GM18520 (cell line): Measurements from ENCODE around the gene ZNF865.

Experiments used
- ATAC-seq: cut with Tn5 transposase; IDR thresholded peaks from one replicate; pipeline ENCODE4 v1.9.1; 2021; ENCODE audit not compliant: unreplicated experiment

Gene ZNF865

GRCh38 chr19:55586976-55587668 is 18.3 kb upstream of the ZNF865 start:
- ATAC-seq = peak; percentile 64

GRCh38 chr19:55588738-55589137 is 16.7 kb upstream of the ZNF865 start:
- no peak for ATAC-seq

- ATAC-seq = no peak
These were observed 15.3 kb upstream of the ZNF865 start for GRCh38 chr19:55590109-55590508.

- ATAC-seq = no peak
These were observed 14.8 kb upstream of the ZNF865 start for GRCh38 chr19:55590617-55591016.

GRCh38 chr19:55591555-55591954 is 13.9 kb upstream of the ZNF865 start:
- no peak for ATAC-seq

- no peak for ATAC-seq
These were observed 12.9 kb upstream of the ZNF865 start for GRCh38 chr19:55592391-55593090.

GRCh38 chr19:55593096-55593772 is 12.2 kb upstream of the ZNF865 start:
- no peak for ATAC-seq

- ATAC-seq = no peak
These were observed 10.4 kb upstream of the ZNF865 start for GRCh38 chr19:55594996-55595545.

GRCh38 chr19:55596304-55596703 is 9.1 kb upstream of the ZNF865 start:
- ATAC-seq = no peak

GRCh38 chr19:55597501-55597921 is 7.9 kb upstream of the ZNF865 start:
- ATAC-seq = no peak

GRCh38 chr19:55598034-55598433 is 7.4 kb upstream of the ZNF865 start:
- ATAC-seq = no peak

GRCh38 chr19:55598719-55599467 is 6.6 kb upstream of the ZNF865 start:
- peak; percentile 31 for ATAC-seq

- peak; percentile 30 for ATAC-seq
These were observed 6.0 kb upstream of the ZNF865 start, which contains the start of gene FIZ1 for GRCh38 chr19:55599468-55599841. Gene FIZ1, minus strand, starts transcription at chr19:55599517. Its CDS starts 1,652 bp downstream, at chr19:55597865.

GRCh38 chr19:55599842-55600661 is 5.4 kb upstream of the ZNF865 start, which contains the start of gene ZNF524:
Gene ZNF524, plus strand, starts transcription at chr19:55600288. Its CDS starts 1,825 bp downstream, at chr19:55602113.
- peak; percentile 31 for ATAC-seq

GRCh38 chr19:55600662-55601028 is 4.8 kb upstream of the ZNF865 start:
- no peak for ATAC-seq

GRCh38 chr19:55601084-55601483 is 4.4 kb upstream of the ZNF865 start:
- no peak for ATAC-seq

GRCh38 chr19:55602104-55603001 is 3.1 kb upstream of the ZNF865 start:
- ATAC-seq = no peak

- no peak for ATAC-seq
These were observed 2.3 kb upstream of the ZNF865 start for GRCh38 chr19:55603115-55603514.
